Prostate gland (tissue), 2 donors: Measurements from ENCODE around the gene HTR6.

Experiments
- CTCF ChIP-seq, 4 experiments: fragments of 200-600 bp in 2 of 4; fragments of 450-650 bp in 2 of 4; sonication (generic) in 2 of 4; IDR thresholded peaks; 1 replicate in 3 of 4; 2 replicates in 1 of 4; pipeline ENCODE4 v1.5.1; 2016 to 2019; ENCODE audit warnings: antibody characterized with exemption in 4 of 4, mild to moderate bottlenecking in 2 of 4, moderate library complexity in 2 of 4
- POLR2A ChIP-seq: fragments of 450-650 bp; IDR thresholded peaks from one replicate; pipeline ENCODE4 v1.6.1; 2016; ENCODE audit warnings: antibody characterized with exemption, mild to moderate bottlenecking
- POLR2AphosphoS5 ChIP-seq: sonication (generic); formaldehyde crosslinking; IDR thresholded peaks from one replicate; pipeline ENCODE4 v1.6.1; 2017; ENCODE audit warnings: antibody characterized with exemption

- no peak for TF ChIP-seq POLR2AphosphoS5
- no peak for TF ChIP-seq CTCF (IDR thresholded peaks at IDR 0.05)
- TF ChIP-seq POLR2A: no peak
Measured at GRCh38 chr1:19635646-19636045, 29.0 kb upstream of the HTR6 start.
